ENCODE results near the gene FAM3B. TPM values are rescaled to one million over a fixed set of nuclear protein-coding genes. Genes with fewer than 3 reads are reported as not detected.

FAM3B gene
- total RNA-seq, 4 donors from 2014 or later: 0.59 to 4.6 (median 1.8) TPM

GRCh38 chr21:41375875-41376274 is 59.3 kb downstream of the FAM3B start:
- intact Hi-C loops (cut with DNase I; ENCODE audit: low total_unique reads): no loop called here
- TF ChIP-seq POLR2A (IDR thresholded peaks at IDR 0.05): no peak
- no peak for TF ChIP-seq CTCF (IDR thresholded peaks at IDR 0.05)
- peak in 1 of 2 donors; percentile 75 for DNase-seq (ENCODE audit: low spot score in 2 of 2)
- WGBS, 2 donors: 60 to 81% methylated on average over 4 to 5 of the region's 5 CpGs
- H3K4me3 ChIP-seq (ENCODE audit: low read depth, poor library complexity, severe bottlenecking): no peak overlapping the region

- 60 to 78% methylated on average over 16 of the region's 16 CpGs for WGBS, 2 donors
- H3K4me3 ChIP-seq (ENCODE audit: low read depth, poor library complexity, severe bottlenecking): no peak overlapping the region
- TF ChIP-seq CTCF (IDR thresholded peaks at IDR 0.05): no peak
- TF ChIP-seq POLR2A (IDR thresholded peaks at IDR 0.05): no peak
- intact Hi-C loops (cut with DNase I; ENCODE audit: low total_unique reads): no loop called here
- peak in 1 of 2 donors; percentile 75 for DNase-seq (ENCODE audit: low spot score in 2 of 2)
These were observed 61.1 kb downstream of the FAM3B start for GRCh38 chr21:41377715-41378114.

GRCh38 chr21:41378849-41379248 is 62.2 kb downstream of the FAM3B start:
- intact Hi-C loops (cut with DNase I; ENCODE audit: low total_unique reads): no loop called here
- no peak for TF ChIP-seq POLR2A (IDR thresholded peaks at IDR 0.05)
- TF ChIP-seq CTCF (IDR thresholded peaks at IDR 0.05): no peak
- no peak overlapping the region for H3K4me3 ChIP-seq (ENCODE audit: low read depth, poor library complexity, severe bottlenecking)
- WGBS, 2 donors: 91% methylated on average over 8 of the region's 8 CpGs
- DNase-seq (ENCODE audit: low spot score in 2 of 2): no peak

GRCh38 chr21:41379901-41380300 is 63.3 kb downstream of the FAM3B start:
- intact Hi-C loops (cut with DNase I; ENCODE audit: low total_unique reads): no loop called here
- no peak for TF ChIP-seq POLR2A (IDR thresholded peaks at IDR 0.05)
- no peak for TF ChIP-seq CTCF (IDR thresholded peaks at IDR 0.05)
- no peak for DNase-seq (ENCODE audit: low spot score in 2 of 2)

GRCh38 chr21:41381731-41382130 is 65.1 kb downstream of the FAM3B start:
- TF ChIP-seq CTCF (IDR thresholded peaks at IDR 0.05) (no peak), POLR2A (IDR thresholded peaks at IDR 0.05) (no peak)
- DNase-seq (ENCODE audit: low spot score in 2 of 2): no peak
- intact Hi-C loops (cut with DNase I; ENCODE audit: low total_unique reads): no loop called here
- H3K4me3 ChIP-seq (ENCODE audit: low read depth, poor library complexity, severe bottlenecking): no peak overlapping the region

More at GRCh38 chr21:41379901-41380300, 63.3 kb downstream of the FAM3B start:
- H3K4me3 ChIP-seq (ENCODE audit: low read depth, poor library complexity, severe bottlenecking): no peak overlapping the region
- WGBS, 2 donors: 92 to 96% methylated on average over 12 of the region's 12 CpGs

Data from lower leg skin (tissue), 4 donors.